OCI-LY3 (cell line): Measurements from ENCODE around the gene OPRL1.
"Not testable (repeated sequence)": the region's sequence is repeated elsewhere in the genome, so short reads cannot be mapped to it uniquely, and the experiment has no call there.

Experiments
- H2AFZ ChIP-seq: fragments of 200-600, 300-600 bp; shearing (Covaris generic); 2 replicates; pipeline ENCODE4 v1.6.0; 2014; ENCODE audit warnings: antibody characterized with exemption, low read depth, low read length
- H3K27ac ChIP-seq: fragments of 200-600, 300-600 bp; sonication (generic); 2 replicates; pipeline ENCODE4 v1.5.1; 2014; ENCODE audit warnings: mild to moderate bottlenecking, low read length, moderate library complexity, mixed read lengths
- H3K27me3 ChIP-seq: fragments of 200-600, 300-600 bp; sonication (generic); 2 replicates; pipeline ENCODE4 v1.6.1; 2014; ENCODE audit warnings: low read depth, low read length, mixed read lengths
- H3K36me3 ChIP-seq: fragments of 200-600, 300-600 bp; sonication (generic); replicated peaks from 2 replicates; pipeline ENCODE3; 2014; ENCODE audit warnings: low read depth, low read length, mixed read lengths
- H3K4me1 ChIP-seq: fragments of 300-600, 200-600 bp; sonication (generic); 2 replicates; pipeline ENCODE4 v1.6.1; 2014; ENCODE audit warnings: low read length, mixed read lengths
- H3K4me2 ChIP-seq: fragments of 200-600, 300-600 bp; sonication (generic); 2 replicates; pipeline ENCODE4 v1.6.1; 2014; ENCODE audit warnings: low read length, mixed read lengths
- H3K4me3 ChIP-seq: fragments of 300-600, 200-600 bp; sonication (generic); 2 replicates; pipeline ENCODE4 v1.5.1; 2014; ENCODE audit warnings: antibody characterized with exemption, mild to moderate bottlenecking, low read length, moderate library complexity
- H3K79me2 ChIP-seq: fragments of 300-600, 200-600 bp; shearing (Covaris generic); 2 replicates; pipeline ENCODE4 v1.6.1; 2014; ENCODE audit warnings: mild to moderate bottlenecking, low read length, mixed read lengths
- H3K9ac ChIP-seq: fragments of 300-600, 200-600 bp; shearing (Covaris generic); 2 replicates; pipeline ENCODE4 v1.6.0; 2014; ENCODE audit warnings: mild to moderate bottlenecking, low read length, moderate library complexity
- H3K9me3 ChIP-seq: fragments of 200-600, 300-600 bp; shearing (Covaris generic); 2 replicates; pipeline ENCODE4 v1.6.1; 2014; ENCODE audit warnings: low read length, mixed read lengths; ENCODE audit not compliant: insufficient read depth
- H4K20me1 ChIP-seq: fragments of 200-600, 300-600 bp; sonication (generic); 2 replicates; pipeline ENCODE4 v1.6.1; 2016; ENCODE audit warnings: low read length, mixed read lengths; ENCODE audit not compliant: insufficient read depth
- CTCF ChIP-seq: fragments of 200-600, 300-600 bp; sonication (generic); IDR thresholded peaks from 2 replicates; pipeline ENCODE4 v1.5.1; 2014; ENCODE audit warnings: antibody characterized with exemption, low read length, low read depth
- EZH2phosphoT487 ChIP-seq: fragments of 200-600 bp; shearing (Covaris generic); IDR thresholded peaks from 2 replicates; pipeline ENCODE4 v1.6.1; 2018; ENCODE audit warnings: antibody characterized with exemption, mixed run types, low read depth

OPRL1 gene

GRCh38 chr20:64130876-64131275, 51.0 kb downstream of the OPRL1 start:
- H3K27ac ChIP-seq, result no peak overlapping the region

GRCh38 chr20:64131406-64131805, 51.5 kb downstream of the OPRL1 start:
- Histone ChIP-seq H4K20me1 (no peaks in the 10 kb centered on the region), H3K4me1 (no peaks in the 10 kb centered on the region), H3K27me3 (peaks cover 18% of the 10 kb centered on the region), H3K36me3 (no peaks in the 10 kb centered on the region), H3K79me2 (no peaks in the 10 kb centered on the region), H3K27ac (no peak overlapping the region), H3K9ac (no peak overlapping the region), H3K4me2 (no peak overlapping the region), H3K4me3 (no peak overlapping the region), H3K9me3 (no peaks in the 10 kb centered on the region), H2AFZ (no peak overlapping the region)
- TF ChIP-seq EZH2phosphoT487 (no peak), CTCF (peak; percentile 16)

More at GRCh38 chr20:64130876-64131275, 51.0 kb downstream of the OPRL1 start:
- Histone ChIP-seq H3K4me2 (no peak overlapping the region), H3K36me3 (no peaks in the 10 kb centered on the region), H3K4me3 (no peak overlapping the region), H3K27me3 (peaks cover 18% of the 10 kb centered on the region), H3K9me3 (no peaks in the 10 kb centered on the region), H2AFZ (no peak overlapping the region), H3K4me1 (no peaks in the 10 kb centered on the region), H3K79me2 (no peaks in the 10 kb centered on the region), H3K9ac (no peak overlapping the region), H4K20me1 (no peaks in the 10 kb centered on the region)
- TF ChIP-seq CTCF (no peak), EZH2phosphoT487 (no peak)

- H3K27me3 ChIP-seq, result peaks cover 6% of the 10 kb centered on the region; the same call in 1 of the 2 replicates
- no peaks in the 10 kb centered on the region for H4K20me1 ChIP-seq
- H3K9me3 ChIP-seq, result no peaks in the 10 kb centered on the region
- no peak overlapping the region for H3K4me2 ChIP-seq
- no peak overlapping the region for H3K4me3 ChIP-seq
- no peak overlapping the region for H3K9ac ChIP-seq
- H3K36me3 ChIP-seq, result no peaks in the 10 kb centered on the region
- H2AFZ ChIP-seq, result no peak overlapping the region
- H3K27ac ChIP-seq, result no peak overlapping the region
- no peaks in the 10 kb centered on the region for H3K79me2 ChIP-seq
- peak; percentile 55 for TF ChIP-seq CTCF
- no peak for TF ChIP-seq EZH2phosphoT487
- H3K4me1 ChIP-seq, result no peaks in the 10 kb centered on the region
These were observed 54.1 kb downstream of the OPRL1 start for GRCh38 chr20:64133951-64134407.

- not testable (repeated sequence) for H3K79me2 ChIP-seq, H3K9me3 ChIP-seq, H3K4me3 ChIP-seq, H3K36me3 ChIP-seq, H3K4me2 ChIP-seq, H4K20me1 ChIP-seq, H3K27ac ChIP-seq, H2AFZ ChIP-seq, H3K9ac ChIP-seq, H3K4me1 ChIP-seq, H3K27me3 ChIP-seq
These were observed 54.9 kb downstream of the OPRL1 start for GRCh38 chr20:64134744-64135143.
